IMR-90 (cell line): ENCODE data around the gene SCARB1. TPM values are rescaled to one million over a fixed set of nuclear protein-coding genes. Genes with fewer than 3 reads are reported as not detected.

Experiments
- ATAC-seq: fragments of 200-7000 bp; cut with Tn5 transposase; 2 replicates; pipeline ENCODE4 v1.9.1; 2020; ENCODE audit warnings: low read depth, mild to moderate bottlenecking, moderate library complexity
- BruUV-seq: library from RNA; stranded (reverse); fragments of 400-500 nt; replicated peaks from 2 replicates; lab custom pipeline; 2021; lab: Mats Ljungman, UMichigan
- CTCF ChIA-PET: fragments of 300-600 bp; formaldehyde crosslinking; extraction: SDS; loops from one replicate; lab custom pipeline; 2021; ENCODE audit warnings: antibody characterized with exemption; lab: Yijun Ruan, JAX
- POLR2A ChIA-PET: fragments of 300-600 bp; sonication (Branson Sonifier 250); formaldehyde crosslinking; loops from one replicate; lab custom pipeline; 2022; ENCODE audit warnings: antibody characterized with exemption; ENCODE audit not compliant: unreplicated experiment; lab: Charles Lee
- DNase-seq: peaks from one replicate; pipeline ENCODE4 v3.0.0; 2013
- H2AFZ ChIP-seq: replicated peaks from 2 replicates; pipeline ENCODE3; 2013; ENCODE audit warnings: low read length, mild to moderate bottlenecking; ENCODE audit not compliant: poor library complexity
- H2AK5ac ChIP-seq: 2 replicates; pipeline ENCODE4 v1.6.1; 2013; ENCODE audit warnings: low read depth, low read length, inconsistent platforms
- H2AK9ac ChIP-seq: replicated peaks from 2 replicates; pipeline ENCODE3; 2013; ENCODE audit warnings: mild to moderate bottlenecking, low read depth, low read length, moderate library complexity; ENCODE audit not compliant: poor library complexity
- H2BK120ac ChIP-seq: 2 replicates; pipeline ENCODE4 v1.6.1; 2013; ENCODE audit warnings: low read depth, low read length, inconsistent platforms
- H2BK15ac ChIP-seq: 3 replicates; pipeline ENCODE4 v1.6.1; 2013; ENCODE audit warnings: low read depth, low read length, inconsistent platforms
- H2BK20ac ChIP-seq: 2 replicates; pipeline ENCODE4 v1.6.1; 2013; ENCODE audit warnings: low read depth, mild to moderate bottlenecking, inconsistent platforms, low read length, moderate library complexity
- H2BK5ac ChIP-seq: 2 replicates; pipeline ENCODE4 v1.6.1; 2013; ENCODE audit warnings: mild to moderate bottlenecking, low read depth, low read length, inconsistent platforms; ENCODE audit not compliant: poor library complexity, severe bottlenecking
- H3K14ac ChIP-seq: replicated peaks from 2 replicates; pipeline ENCODE4 v1.6.1; 2013; ENCODE audit warnings: low read depth, low read length, inconsistent platforms
- H3K18ac ChIP-seq: 2 replicates; pipeline ENCODE4 v1.6.1; 2013; ENCODE audit warnings: low read depth, low read length, control low read depth
- H3K23ac ChIP-seq: 2 replicates; pipeline ENCODE4 v1.6.1; 2013; ENCODE audit warnings: low read depth, low read length, inconsistent platforms
- H3K27ac ChIP-seq: 2 replicates; pipeline ENCODE4 v1.5.1; 2013; ENCODE audit warnings: mild to moderate bottlenecking, control low read depth, low read length; ENCODE audit not compliant: insufficient read depth
- H3K27me3 ChIP-seq: 2 replicates; pipeline ENCODE4 v1.6.1; 2013; ENCODE audit warnings: low read length; ENCODE audit not compliant: control insufficient read depth, insufficient read depth
- H3K36me3 ChIP-seq: 2 replicates; pipeline ENCODE4 v1.6.1; 2013; ENCODE audit warnings: low read length, mixed read lengths; ENCODE audit not compliant: control insufficient read depth, insufficient read depth
- H3K4ac ChIP-seq: 2 replicates; pipeline ENCODE4 v1.6.1; 2013; ENCODE audit warnings: low read depth, low read length, inconsistent platforms
- H3K4me1 ChIP-seq: 2 replicates; pipeline ENCODE4 v1.6.1; 2013; ENCODE audit warnings: low read length, mixed read lengths; ENCODE audit not compliant: control insufficient read depth, insufficient read depth
- H3K4me2 ChIP-seq: 2 replicates; pipeline ENCODE4 v1.6.1; 2013; ENCODE audit warnings: low read depth, mild to moderate bottlenecking, control low read depth, low read length, moderate library complexity
- H3K4me3 ChIP-seq: 2 replicates; pipeline ENCODE4 v1.5.1; 2013; ENCODE audit warnings: low read depth, mild to moderate bottlenecking, control low read depth, low read length, moderate library complexity; ENCODE audit not compliant: insufficient read depth
- H3K56ac ChIP-seq: 2 replicates; pipeline ENCODE4 v1.6.1; 2013; ENCODE audit warnings: low read length, inconsistent platforms; ENCODE audit not compliant: insufficient read depth; ENCODE audit errors: extremely low read depth
- H3K79me1 ChIP-seq, 2 experiments: 2 replicates each; pipeline ENCODE4 v1.6.1; 2013; ENCODE audit warnings: low read length in 2 of 2, inconsistent platforms in 1 of 2, low read depth in 1 of 2
- H3K9ac ChIP-seq: 2 replicates; pipeline ENCODE4 v1.6.1; 2013; ENCODE audit warnings: low read depth, low read length, control low read depth
- H3K9me1 ChIP-seq: 2 replicates; pipeline ENCODE4 v1.6.1; 2013; ENCODE audit warnings: low read length, inconsistent platforms; ENCODE audit not compliant: insufficient read depth
- H3K9me3 ChIP-seq: 2 replicates; pipeline ENCODE4 v1.6.1; 2013; ENCODE audit warnings: low read length; ENCODE audit not compliant: control insufficient read depth, insufficient read depth
- H4K20me1 ChIP-seq: 2 replicates; pipeline ENCODE4 v1.6.1; 2013; ENCODE audit warnings: low read length, inconsistent platforms; ENCODE audit not compliant: insufficient read depth
- H4K5ac ChIP-seq: 2 replicates; pipeline ENCODE4 v1.6.1; 2013; ENCODE audit warnings: mild to moderate bottlenecking, low read depth, low read length, control low read depth
- H4K8ac ChIP-seq, 2 experiments: 2 replicates each; pipeline ENCODE4 v1.6.1; 2013; ENCODE audit warnings: low read depth in 2 of 2, low read length in 2 of 2, control low read depth in 1 of 2, inconsistent platforms in 1 of 2
- H4K91ac ChIP-seq: 2 replicates; pipeline ENCODE4 v1.6.1; 2013; ENCODE audit warnings: low read depth, low read length, inconsistent platforms; ENCODE audit not compliant: insufficient read depth
- MXI1 ChIP-seq: IDR thresholded peaks from 2 replicates; pipeline ENCODE4 v1.6.1; 2012; ENCODE audit warnings: low read depth, mild to moderate bottlenecking, low read length, moderate library complexity, borderline replicate concordance
- RCOR1 ChIP-seq: IDR thresholded peaks from 2 replicates; pipeline ENCODE4 v1.6.1; 2012; ENCODE audit warnings: mild to moderate bottlenecking, low read length, improper control_type of control experiment; ENCODE audit not compliant: insufficient replicate concordance
- WGBS, 2 experiments: methylation state at CpG; one replicate each; pipeline versions ENCODE4 v1.1.5 to v1.1.7; 2013; ENCODE audit warnings: missing lambda C conversion rate in 2 of 2; ENCODE audit not compliant: insufficient read length in 1 of 2; ENCODE audit errors: extremely low coverage in 2 of 2; 5-methylcytosine and 5-hydroxymethylcytosine counted together
- dilution Hi-C: fragments of 300-500 bp; cut with HindIII; formaldehyde crosslinking; loops from one replicate; pipeline ENCODE4 v1.14.3; 2018; ENCODE audit warnings: low sequenced_read_pairs; ENCODE audit not compliant: unreplicated experiment
- in situ Hi-C: fragments of 300-500 bp; cut with MboI; formaldehyde crosslinking; loops from 3 replicates; pipeline ENCODE4 v1.14.3; 2019; ENCODE audit warnings: low sequenced_read_pairs, inconsistent platforms, mixed read lengths
- intact Hi-C: fragments of 100-400 bp; cut with micrococcal nuclease; formaldehyde crosslinking; loops from 2 replicates; pipeline ENCODE4 v1.10.0; 2022
- polyA plus RNA-seq, 3 experiments: library from polyadenylated mRNA; depleted of rRNA; stranded (reverse); fragments of >200 nt; gene quantifications; 2 replicates each; pipeline ENCODE4 v1.2.3, GENCODE V29; 2012; ENCODE audit warnings: low replicate concordance in 1 of 3
- total RNA-seq: library from RNA; depleted of rRNA; stranded (reverse); fragments of >200 nt; gene quantifications from 2 replicates; pipeline ENCODE4 v1.2.3, GENCODE V29; 2012

The SCARB1 gene
- total and polyA plus RNA-seq, 2 of the 4 experiments (the other 2 are of a cell fraction), result 3.0 to 24.8 TPM

DNA sequence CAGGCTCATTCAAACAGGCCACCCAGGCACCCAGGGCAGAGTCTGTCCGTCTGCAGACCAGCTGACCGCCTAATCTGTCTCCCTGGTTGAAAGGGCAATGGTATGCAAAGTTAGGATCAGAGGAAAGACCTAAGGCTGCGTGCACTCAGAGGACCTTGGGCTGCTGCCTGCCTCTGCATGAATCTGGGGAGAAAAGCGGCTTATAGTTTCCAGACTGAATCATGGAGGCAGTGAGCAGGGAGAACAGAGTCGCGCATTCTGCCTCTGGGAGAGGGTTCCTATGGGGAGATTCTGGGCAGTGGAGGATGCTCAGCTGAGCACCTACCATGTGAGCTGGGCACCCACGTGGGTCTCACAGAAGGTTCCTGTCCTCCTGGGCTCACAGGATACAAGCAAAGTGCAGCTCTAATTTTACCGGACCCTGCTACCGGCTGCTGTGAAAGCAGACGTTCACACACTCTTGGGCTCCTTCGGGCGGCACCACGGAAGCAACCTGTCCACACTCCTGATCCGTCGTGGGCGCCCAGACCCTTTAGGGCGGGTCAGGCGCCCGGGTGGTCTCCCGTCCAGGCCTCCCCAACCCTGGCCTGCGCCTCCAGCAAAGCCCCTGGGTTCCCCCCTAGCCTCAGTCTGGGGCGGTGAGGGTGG, 772 bp downstream of the SCARB1 start:
- intact Hi-C loops, result no loop called here
- Histone ChIP-seq H3K4ac (peak overlapping the region; percentile 20; the same call in 1 of the 2 replicates), H3K18ac (no peak overlapping the region), H3K9me3 (peaks cover 4% of the 10 kb centered on the region; the same call in 1 of the 2 replicates), H3K56ac (no peak overlapping the region), H3K36me3 (peaks cover under 1% of the 10 kb centered on the region; the same call in 1 of the 2 replicates), H2BK5ac (no peak overlapping the region), H3K4me1 (peaks cover 6% of the 10 kb centered on the region), H3K4me3 (peak overlapping the region; percentile 96), H3K27ac (no peak overlapping the region; the same call in 1 of the 2 replicates), H3K23ac (peak overlapping the region; percentile 90; the same call in 1 of the 2 replicates), H2BK15ac (no peak overlapping the region), H2BK20ac (no peak overlapping the region), H3K27me3 (no peaks in the 10 kb centered on the region), H4K91ac (no peak overlapping the region), H3K9me1 (peaks cover 10% of the 10 kb centered on the region), H4K5ac (no peak overlapping the region), H2AK5ac (no peak overlapping the region; the same call in 1 of the 2 replicates), H4K20me1 (no peaks in the 10 kb centered on the region), H4K8ac (no peak overlapping the region), H3K14ac (peak overlapping the region; percentile 50), H2AK9ac (peak overlapping the region; percentile 70), H3K4me2 (peak overlapping the region; percentile 81), H2BK120ac (no peak overlapping the region), H3K9ac (peak overlapping the region; percentile 62; the same call in 1 of the 2 replicates), H2AFZ (peak overlapping the region; percentile 95), H3K79me1 (peaks cover 0 to 9% of the 10 kb centered on the region in 2 experiments; a peak in 1 of 4 replicates)
- CTCF ChIA-PET, result no interaction called here
- 59% methylated on average over 5 of the region's 22 CpGs; no CpG with 5 or more reads in 1 of the 2 experiments for WGBS, 2 experiments
- DNase-seq (no peak), ATAC-seq (peak; percentile 1; the same call in 1 of the 2 replicates)
- BruUV-seq, result no TSS peak
- TF ChIP-seq RCOR1, result no peak
- TF ChIP-seq MXI1, result peak; percentile 62; the same call in 1 of the 2 replicates
- dilution Hi-C loops, result no loop called here
- in situ Hi-C loops, result no loop called here
- POLR2A ChIA-PET, result no interaction called here
